ENCODE measurements around the gene SLC7A11. TPM values are rescaled to one million over a fixed set of nuclear protein-coding genes. Genes with fewer than 3 reads are reported as not detected.

Gene SLC7A11
- total RNA-seq, 2 experiments from 2014 or later, result 3.2 to 3.4 TPM

DNA sequence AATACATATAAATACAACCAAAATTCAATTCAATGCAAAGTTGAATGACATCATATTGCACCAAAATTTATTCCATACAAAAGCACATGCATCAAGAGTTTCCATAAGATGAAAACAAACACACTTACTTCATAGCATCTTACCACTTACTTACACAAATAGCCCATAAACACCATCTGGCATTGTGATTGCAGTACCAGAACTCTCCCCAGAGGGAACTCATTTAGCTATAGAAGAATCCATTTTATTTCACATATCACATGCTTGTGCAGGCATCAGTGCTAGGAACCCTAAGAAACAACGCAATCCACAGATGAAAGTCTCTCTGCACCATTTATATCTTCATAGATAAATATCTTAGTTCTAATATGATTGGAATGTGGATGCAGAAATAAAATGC, 77.9 kb downstream of the SLC7A11 start:
- POLR2A ChIA-PET, result no interaction called here

GRCh38 chr4:138163171-138163570, 79.0 kb downstream of the SLC7A11 start:
- Mint-ChIP-seq H3K27ac (no peak overlapping the region), H3K4me1 (ENCODE audit: low read depth) (no peaks in the 10 kb centered on the region), H3K27me3 (no peaks in the 10 kb centered on the region), H3K36me3 (no peaks in the 10 kb centered on the region), H3K9me3 (no peaks in the 10 kb centered on the region), H3K4me3 (no peak overlapping the region)
- no peak for DNase-seq
- intact Hi-C loops (cut with micrococcal nuclease), result no loop called here
- ChIA-PET CTCF (no interaction called here), POLR2A (no interaction called here)

More for the DNA sequence above, 77.9 kb downstream of the SLC7A11 start:
- Mint-ChIP-seq H3K4me1 (ENCODE audit: low read depth) (no peaks in the 10 kb centered on the region), H3K36me3 (no peaks in the 10 kb centered on the region), H3K4me3 (no peak overlapping the region), H3K27me3 (no peaks in the 10 kb centered on the region), H3K9me3 (no peaks in the 10 kb centered on the region), H3K27ac (no peak overlapping the region)
- CTCF ChIA-PET, result no interaction called here
- DNase-seq, result no peak
- intact Hi-C loops (cut with micrococcal nuclease), result no loop called here

DNA sequence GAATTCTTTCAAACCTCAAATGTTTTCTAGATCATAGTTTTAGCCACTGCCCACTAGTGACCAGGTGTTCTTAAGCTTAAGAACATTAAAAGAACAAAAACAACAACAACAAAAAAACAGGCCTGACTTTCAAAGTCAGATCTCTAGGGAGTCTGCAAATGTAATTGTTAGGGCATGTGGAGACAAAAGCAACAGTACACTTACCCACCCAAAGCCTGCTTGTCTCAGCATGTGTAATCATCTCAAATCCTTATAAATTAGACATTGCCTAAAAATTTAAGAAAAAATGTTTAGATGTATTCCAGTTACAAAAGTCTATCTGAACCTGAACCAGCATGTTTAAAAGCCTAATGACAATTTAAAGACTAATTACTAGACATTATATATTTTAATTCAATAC, 79.9 kb downstream of the SLC7A11 start:
- intact Hi-C loops (cut with micrococcal nuclease), result no loop called here

DNA sequence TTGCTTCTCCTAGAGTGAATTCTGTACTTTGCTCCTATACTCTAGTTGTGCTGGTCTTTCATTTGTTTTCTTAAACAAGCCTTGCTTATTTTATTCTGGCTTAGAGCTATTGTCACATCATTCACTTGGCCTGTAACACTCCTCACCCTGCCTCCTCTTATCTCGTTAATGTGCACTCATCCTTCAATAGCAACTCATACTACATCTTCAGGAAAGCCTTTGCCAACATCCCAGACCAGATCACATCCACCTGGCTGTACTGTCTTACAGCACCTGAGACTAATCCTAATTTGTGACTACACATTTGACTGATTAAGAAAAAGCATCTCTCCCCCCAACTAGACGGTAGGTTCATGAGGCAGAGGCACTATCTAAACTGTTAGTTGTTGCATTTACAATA, 80.8 kb downstream of the SLC7A11 start:
- DNase-seq, result no peak
- Mint-ChIP-seq H3K4me3 (no peak overlapping the region), H3K4me1 (ENCODE audit: low read depth) (no peaks in the 10 kb centered on the region), H3K9me3 (no peaks in the 10 kb centered on the region), H3K36me3 (no peaks in the 10 kb centered on the region), H3K27ac (no peak overlapping the region), H3K27me3 (no peaks in the 10 kb centered on the region)
- intact Hi-C loops (cut with micrococcal nuclease), result no loop called here
- ChIA-PET CTCF (no interaction called here), POLR2A (no interaction called here)

More for the DNA sequence above, 79.9 kb downstream of the SLC7A11 start:
- ChIA-PET POLR2A (no interaction called here), CTCF (no interaction called here)
- Mint-ChIP-seq H3K9me3 (no peaks in the 10 kb centered on the region), H3K27ac (no peak overlapping the region), H3K27me3 (no peaks in the 10 kb centered on the region), H3K36me3 (no peaks in the 10 kb centered on the region), H3K4me3 (no peak overlapping the region), H3K4me1 (ENCODE audit: low read depth) (no peaks in the 10 kb centered on the region)
- no peak for DNase-seq

DNA sequence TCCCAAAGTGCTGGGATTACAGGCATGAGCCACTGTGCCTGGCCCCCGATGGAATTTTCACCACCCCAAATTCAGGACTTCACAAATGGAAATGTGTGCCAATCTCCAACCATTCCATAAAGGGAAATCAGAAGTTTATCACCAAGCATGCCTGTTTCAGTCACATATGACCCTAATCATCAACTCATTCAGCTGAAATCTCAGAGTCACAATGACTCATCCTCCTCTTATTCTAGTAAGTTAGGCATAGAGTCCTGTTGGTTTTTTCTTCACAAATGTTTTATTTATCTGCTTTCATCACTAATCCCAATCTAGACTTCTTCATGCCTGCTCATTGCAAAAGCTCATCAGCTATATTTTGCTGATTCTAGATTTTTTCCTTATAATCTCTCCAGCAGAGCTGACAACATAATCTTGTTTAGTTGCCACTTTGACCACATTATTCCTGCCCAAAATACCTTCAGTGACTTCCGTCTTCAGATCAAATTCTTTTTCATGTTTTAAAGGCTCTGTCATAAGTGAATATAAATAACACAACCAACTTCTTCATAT, 83.3 kb downstream of the SLC7A11 start:
- H3K27me3 Mint-ChIP-seq, result no peaks in the 10 kb centered on the region
- H3K36me3 Mint-ChIP-seq, result no peaks in the 10 kb centered on the region
- ChIA-PET POLR2A (no interaction called here), CTCF (interaction anchor here (1.4 to 1.5 kb wide), 2 partner anchors 29 to 68 kb away, joined by 3 to 5 read pairs; no protein-coding TSS in a partner anchor)
- intact Hi-C loops (cut with micrococcal nuclease), result no loop called here
- H3K9me3 Mint-ChIP-seq, result no peaks in the 10 kb centered on the region
- H3K27ac Mint-ChIP-seq, result no peak overlapping the region
- no peak for DNase-seq
- H3K4me3 Mint-ChIP-seq, result no peak overlapping the region
- no peaks in the 10 kb centered on the region for H3K4me1 Mint-ChIP-seq (ENCODE audit: low read depth)

- intact Hi-C loops (cut with micrococcal nuclease), result no loop called here
- POLR2A ChIA-PET, result no interaction called here
- Mint-ChIP-seq H3K9me3 (no peaks in the 10 kb centered on the region), H3K4me3 (no peak overlapping the region), H3K27me3 (no peaks in the 10 kb centered on the region), H3K4me1 (ENCODE audit: low read depth) (no peaks in the 10 kb centered on the region), H3K27ac (no peak overlapping the region), H3K36me3 (no peaks in the 10 kb centered on the region)
- CTCF ChIA-PET, result no interaction called here
- no peak for DNase-seq
These were observed 101.3 kb downstream of the SLC7A11 start for GRCh38 chr4:138140879-138141278.

DNA sequence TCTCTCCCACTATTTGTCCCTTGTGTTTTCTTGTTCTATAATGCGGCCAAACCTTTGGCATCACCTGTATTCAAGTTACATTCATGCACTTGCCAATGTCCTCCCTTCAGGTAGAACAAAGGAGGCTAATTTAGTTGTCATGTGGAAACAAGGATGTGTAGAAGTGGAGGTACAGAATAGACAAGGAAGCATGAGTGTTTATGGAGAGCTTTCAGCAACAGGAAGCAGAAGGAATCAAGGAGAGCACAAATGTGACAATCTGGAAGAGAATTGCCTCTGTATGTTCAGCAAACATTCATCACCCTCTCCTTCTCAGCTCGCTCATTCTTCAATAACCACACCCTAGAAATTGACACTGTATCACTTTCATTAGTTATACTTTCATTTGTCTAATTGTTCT, 103.4 kb downstream of the SLC7A11 start:
- POLR2A ChIA-PET, result interaction anchor here (0.7 kb wide), 1 partner anchor 14 kb away, joined by 3 read pairs; no protein-coding TSS in a partner anchor
- Mint-ChIP-seq H3K9me3 (no peaks in the 10 kb centered on the region), H3K27me3 (no peaks in the 10 kb centered on the region)

DNA sequence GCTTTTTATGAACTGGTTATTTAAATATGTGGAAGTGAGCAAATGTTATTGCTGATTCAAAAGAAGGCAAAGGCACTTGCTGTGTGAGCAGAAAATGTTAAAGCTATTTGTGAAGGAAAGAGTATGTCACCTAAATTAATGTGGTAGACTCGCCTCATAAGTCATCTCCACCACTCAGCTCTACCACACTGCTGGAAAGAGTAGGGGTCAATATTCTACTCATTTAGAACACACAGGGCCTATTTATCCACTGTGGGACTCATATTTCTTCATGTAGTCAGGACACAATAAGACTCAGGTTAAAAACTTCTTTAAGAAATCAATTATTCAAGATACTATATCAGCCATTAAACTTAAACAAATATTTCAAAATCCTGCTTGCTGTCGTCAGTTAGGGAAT, 106.5 kb downstream of the SLC7A11 start:
- intact Hi-C loops (cut with micrococcal nuclease), result no loop called here
- Mint-ChIP-seq H3K4me3 (no peak overlapping the region), H3K27me3 (no peaks in the 10 kb centered on the region), H3K36me3 (no peaks in the 10 kb centered on the region), H3K27ac (no peak overlapping the region), H3K4me1 (ENCODE audit: low read depth) (no peaks in the 10 kb centered on the region), H3K9me3 (peaks cover 26% of the 10 kb centered on the region)
- CTCF ChIA-PET, result no interaction called here
- DNase-seq, result no peak
- POLR2A ChIA-PET, result no interaction called here

More for the DNA sequence above, 103.4 kb downstream of the SLC7A11 start:
- CTCF ChIA-PET, result no interaction called here
- intact Hi-C loops (cut with micrococcal nuclease), result no loop called here
- no peaks in the 10 kb centered on the region for H3K4me1 Mint-ChIP-seq (ENCODE audit: low read depth)
- DNase-seq, result no peak
- no peak overlapping the region for H3K27ac Mint-ChIP-seq
- H3K4me3 Mint-ChIP-seq, result no peak overlapping the region
- H3K36me3 Mint-ChIP-seq, result no peaks in the 10 kb centered on the region

- no peaks in the 10 kb centered on the region for H3K4me1 Mint-ChIP-seq (ENCODE audit: low read depth)
- CTCF ChIA-PET, result no interaction called here
- no peaks in the 10 kb centered on the region for H3K27me3 Mint-ChIP-seq
- H3K36me3 Mint-ChIP-seq, result no peaks in the 10 kb centered on the region
- H3K9me3 Mint-ChIP-seq, result peaks cover 4% of the 10 kb centered on the region
- H3K27ac Mint-ChIP-seq, result no peak overlapping the region
- intact Hi-C loops (cut with micrococcal nuclease), result no loop called here
- POLR2A ChIA-PET, result no interaction called here
- no peak overlapping the region for H3K4me3 Mint-ChIP-seq
- DNase-seq, result no peak
These were observed 123.9 kb downstream of the SLC7A11 start for GRCh38 chr4:138118270-138118669.

GRCh38 chr4:138115053-138115452, 127.1 kb downstream of the SLC7A11 start:
- no peak for DNase-seq
- H3K27ac Mint-ChIP-seq, result no peak overlapping the region
- ChIA-PET CTCF (no interaction called here), POLR2A (no interaction called here)
- intact Hi-C loops (cut with micrococcal nuclease), result no loop called here
- no peaks in the 10 kb centered on the region for H3K36me3 Mint-ChIP-seq
- H3K9me3 Mint-ChIP-seq, result no peaks in the 10 kb centered on the region
- no peaks in the 10 kb centered on the region for H3K4me1 Mint-ChIP-seq (ENCODE audit: low read depth)
- H3K27me3 Mint-ChIP-seq, result no peaks in the 10 kb centered on the region
- no peak overlapping the region for H3K4me3 Mint-ChIP-seq

GRCh38 chr4:138114434-138114833, 127.7 kb downstream of the SLC7A11 start:
- DNase-seq, result no peak
- H3K4me1 Mint-ChIP-seq (ENCODE audit: low read depth), result no peaks in the 10 kb centered on the region
- no peaks in the 10 kb centered on the region for H3K36me3 Mint-ChIP-seq
- H3K9me3 Mint-ChIP-seq, result no peaks in the 10 kb centered on the region
- H3K4me3 Mint-ChIP-seq, result no peak overlapping the region
- ChIA-PET CTCF (no interaction called here), POLR2A (no interaction called here)
- H3K27ac Mint-ChIP-seq, result no peak overlapping the region
- H3K27me3 Mint-ChIP-seq, result no peaks in the 10 kb centered on the region
- intact Hi-C loops (cut with micrococcal nuclease), result no loop called here

All from activated CD4-positive, alpha-beta memory T cell treated with anti-CD3 and anti-CD28 coated beads for 36 hours (primary cell).